PC-9 (cell line): ENCODE data around the gene SFT2D1. TPM values are rescaled to one million over a fixed set of nuclear protein-coding genes. Genes with fewer than 3 reads are reported as not detected.

Experiments
- BruUV-seq: library from RNA; stranded (reverse); fragments of 400-500 nt; replicated peaks from 2 replicates; lab custom pipeline; 2021; lab: Mats Ljungman, UMichigan
- CTCF ChIA-PET: fragments of 300-600 bp; sonication (Branson Sonifier 250); formaldehyde crosslinking; loops from one replicate; lab custom pipeline; 2022; ENCODE audit warnings: antibody characterized with exemption; lab: Charles Lee
- POLR2A ChIA-PET: fragments of 300-600 bp; sonication (Branson Sonifier 250); formaldehyde crosslinking; loops from one replicate; lab custom pipeline; 2022; ENCODE audit warnings: antibody characterized with exemption; ENCODE audit not compliant: unreplicated experiment; lab: Charles Lee
- DNase-seq, 2 experiments: peaks; one replicate each; pipeline versions ENCODE4 v3.0.0 to v3.0.0-alpha.2; 2015 to 2022; ENCODE audit warnings: mixed read lengths in 1 of 2
- H2AFZ ChIP-seq: fragments of 200-600 bp; sonication (generic); 2 replicates; pipeline ENCODE4 v1.8.1; 2017; ENCODE audit warnings: antibody characterized with exemption
- H3F3A ChIP-seq: fragments of 200-600 bp; sonication (generic); 2 replicates; pipeline ENCODE4 v1.8.1; 2017; ENCODE audit warnings: antibody characterized with exemption, mild to moderate bottlenecking, low read depth; ENCODE audit not compliant: insufficient read depth
- H3K27ac ChIP-seq: fragments of 200-600 bp; sonication (generic); 2 replicates; pipeline ENCODE4 v1.6.1; 2016; ENCODE audit warnings: mixed run types
- H3K27me3 ChIP-seq: fragments of 200-600 bp; sonication (generic); 2 replicates; pipeline ENCODE4 v1.6.1; 2016; ENCODE audit warnings: low read depth, mixed run types; ENCODE audit not compliant: insufficient read depth
- H3K36me3 ChIP-seq: fragments of 200-600 bp; sonication (generic); 2 replicates; pipeline ENCODE4 v1.6.1; 2016; ENCODE audit warnings: low read depth, mixed run types
- H3K4me1 ChIP-seq: fragments of 200-600 bp; sonication (generic); replicated peaks from 2 replicates; pipeline ENCODE4 v1.6.1; 2016; ENCODE audit warnings: mixed run types; ENCODE audit not compliant: insufficient read depth
- H3K4me2 ChIP-seq: fragments of 200-600 bp; sonication (generic); 2 replicates; pipeline ENCODE4 v1.6.1; 2017; ENCODE audit warnings: mixed run types
- H3K4me3 ChIP-seq: fragments of 200-600 bp; sonication (generic); 2 replicates; pipeline ENCODE4 v1.6.1; 2016; ENCODE audit warnings: mixed run types
- H3K79me2 ChIP-seq: fragments of 200-600 bp; sonication (generic); 2 replicates; pipeline ENCODE4 v1.6.1; 2017; ENCODE audit warnings: low read depth, mixed run types
- H3K9me2 ChIP-seq: fragments of 200-600 bp; sonication (generic); 2 replicates; pipeline ENCODE4 v1.8.1; 2017; ENCODE audit warnings: mild to moderate bottlenecking; ENCODE audit not compliant: insufficient read depth
- H3K9me3 ChIP-seq: fragments of 200-600 bp; sonication (generic); 2 replicates; pipeline ENCODE4 v1.8.1; 2016; ENCODE audit warnings: low read depth; ENCODE audit not compliant: insufficient read depth
- H4K20me1 ChIP-seq: fragments of 200-600 bp; sonication (generic); 2 replicates; pipeline ENCODE4 v1.8.1; 2017; ENCODE audit not compliant: insufficient read depth
- EZH2 ChIP-seq: fragments of 200-600 bp; sonication (generic); IDR thresholded peaks from 2 replicates; pipeline ENCODE4 v1.8.0; 2017; ENCODE audit warnings: antibody characterized with exemption, low read depth
- intact Hi-C: fragments of 100-400 bp; cut with micrococcal nuclease; formaldehyde crosslinking; loops from one replicate; pipeline ENCODE4 v1.10.0; 2022; ENCODE audit not compliant: unreplicated experiment
- total RNA-seq: library from RNA; stranded (reverse); gene quantifications from 2 replicates; pipeline ENCODE4 v1.2.3, GENCODE V29; 2021
- TF ChIP-seq, protein P1 (sequence below): fragments of 200-600 bp; sonication (generic); conservative IDR thresholded peaks from 2 replicates; pipeline ENCODE4 v1.6.1; 2017; ENCODE audit warnings: mixed run types, antibody characterized with exemption, mild to moderate bottlenecking, moderate library complexity

Gene SFT2D1
- total RNA-seq, 1 experiment from 2014 or later, result 39.9 TPM

DNA sequence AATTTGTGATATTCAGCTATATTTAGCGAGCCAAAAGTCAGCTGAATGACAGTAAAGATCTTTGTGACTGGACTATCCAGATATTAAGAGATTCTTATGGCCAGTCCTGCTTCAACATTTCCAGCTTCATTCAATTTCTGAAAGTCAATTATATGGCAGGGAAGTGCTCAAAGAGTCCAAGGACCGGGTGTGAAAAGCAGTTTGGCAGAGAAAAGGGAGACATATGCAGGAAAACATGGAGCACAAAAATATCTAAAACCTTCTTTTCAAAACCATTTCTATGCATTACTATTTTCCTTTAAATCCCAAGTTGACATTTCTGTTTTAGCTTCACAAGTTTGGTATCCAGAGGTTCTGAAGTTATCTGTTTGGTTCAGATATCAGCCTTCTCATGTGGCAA is 35.4 kb upstream of the SFT2D1 start:
- Histone ChIP-seq H3K27ac (no peak overlapping the region), H3K79me2 (no peaks in the 10 kb centered on the region), H3K4me3 (no peak overlapping the region), H2AFZ (no peak overlapping the region), H3K9me2 (no peaks in the 10 kb centered on the region), H3K4me1 (0 out of 2 replicates have a peak, but pooled peaks cover 5% of the 10 kb centered on the region), H3F3A (no peaks in the 10 kb centered on the region), H3K9me3 (no peaks in the 10 kb centered on the region), H3K27me3 (no peaks in the 10 kb centered on the region), H3K4me2 (no peak overlapping the region), H4K20me1 (no peaks in the 10 kb centered on the region), H3K36me3 (no peaks in the 10 kb centered on the region)
- no TSS peak for BruUV-seq
- intact Hi-C loops, result no loop called here
- TF ChIP-seq EZH2, result no peak
- TF ChIP-seq, protein P1, sequence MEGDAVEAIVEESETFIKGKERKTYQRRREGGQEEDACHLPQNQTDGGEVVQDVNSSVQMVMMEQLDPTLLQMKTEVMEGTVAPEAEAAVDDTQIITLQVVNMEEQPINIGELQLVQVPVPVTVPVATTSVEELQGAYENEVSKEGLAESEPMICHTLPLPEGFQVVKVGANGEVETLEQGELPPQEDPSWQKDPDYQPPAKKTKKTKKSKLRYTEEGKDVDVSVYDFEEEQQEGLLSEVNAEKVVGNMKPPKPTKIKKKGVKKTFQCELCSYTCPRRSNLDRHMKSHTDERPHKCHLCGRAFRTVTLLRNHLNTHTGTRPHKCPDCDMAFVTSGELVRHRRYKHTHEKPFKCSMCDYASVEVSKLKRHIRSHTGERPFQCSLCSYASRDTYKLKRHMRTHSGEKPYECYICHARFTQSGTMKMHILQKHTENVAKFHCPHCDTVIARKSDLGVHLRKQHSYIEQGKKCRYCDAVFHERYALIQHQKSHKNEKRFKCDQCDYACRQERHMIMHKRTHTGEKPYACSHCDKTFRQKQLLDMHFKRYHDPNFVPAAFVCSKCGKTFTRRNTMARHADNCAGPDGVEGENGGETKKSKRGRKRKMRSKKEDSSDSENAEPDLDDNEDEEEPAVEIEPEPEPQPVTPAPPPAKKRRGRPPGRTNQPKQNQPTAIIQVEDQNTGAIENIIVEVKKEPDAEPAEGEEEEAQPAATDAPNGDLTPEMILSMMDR, result no peak
- ChIA-PET CTCF (no interaction called here), POLR2A (no interaction called here)
- DNase-seq, result no peak

DNA sequence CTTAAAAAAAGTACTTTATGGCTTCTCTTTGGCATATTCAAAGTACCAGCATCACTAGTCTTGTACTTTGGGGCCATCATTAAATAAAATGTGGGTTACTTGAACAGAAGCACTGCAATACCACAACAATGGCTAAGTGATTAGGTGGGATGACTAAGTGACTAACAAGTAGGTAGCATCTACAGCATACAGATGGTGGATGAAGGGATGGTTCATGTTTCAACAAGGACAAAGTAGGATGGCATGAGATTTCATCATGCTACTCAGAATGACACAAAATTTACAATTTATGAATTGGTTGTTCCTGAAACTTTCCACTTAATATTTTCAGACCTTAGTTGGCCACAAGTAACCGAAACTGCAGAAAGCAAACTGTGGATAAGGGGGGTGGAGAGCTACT is 32.7 kb upstream of the SFT2D1 start:
- Histone ChIP-seq H3K4me3 (no peak overlapping the region), H3F3A (no peaks in the 10 kb centered on the region), H3K79me2 (no peaks in the 10 kb centered on the region), H3K4me1 (no peaks in the 10 kb centered on the region), H3K4me2 (no peak overlapping the region), H3K36me3 (no peaks in the 10 kb centered on the region), H3K9me2 (no peaks in the 10 kb centered on the region), H2AFZ (no peak overlapping the region), H3K27me3 (no peaks in the 10 kb centered on the region), H3K27ac (no peak overlapping the region), H4K20me1 (no peaks in the 10 kb centered on the region), H3K9me3 (no peaks in the 10 kb centered on the region)
- intact Hi-C loops, result no loop called here
- ChIA-PET CTCF (no interaction called here), POLR2A (no interaction called here)
- DNase-seq, result no peak
- no TSS peak for BruUV-seq
- TF ChIP-seq, protein P1, result no peak
- no peak for TF ChIP-seq EZH2

DNA sequence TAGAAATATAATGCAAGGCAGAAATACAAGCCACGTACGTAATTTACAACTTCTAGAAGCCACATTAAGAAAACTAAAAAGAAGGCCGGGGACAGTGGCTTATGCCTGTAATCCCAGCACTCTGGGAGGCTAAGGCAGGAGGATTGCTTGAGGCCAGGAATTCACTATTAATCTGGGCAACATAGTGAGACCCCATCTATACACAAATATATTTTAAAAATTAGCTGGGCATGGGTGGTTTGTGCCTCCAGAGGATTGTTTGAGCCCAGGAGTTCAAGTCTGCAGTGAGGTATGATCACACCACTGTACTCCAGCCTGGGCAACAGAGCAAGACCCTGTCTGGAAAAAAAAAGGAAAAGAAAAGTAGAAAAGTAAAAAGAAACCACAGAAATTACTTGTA is 28.1 kb upstream of the SFT2D1 start:
- H3K4me3 ChIP-seq, result no peak overlapping the region
- no peak overlapping the region for H2AFZ ChIP-seq
- intact Hi-C loops, result no loop called here
- no peaks in the 10 kb centered on the region for H3F3A ChIP-seq
- POLR2A ChIA-PET, result no interaction called here
- H3K9me2 ChIP-seq, result no peaks in the 10 kb centered on the region
- no peaks in the 10 kb centered on the region for H3K27me3 ChIP-seq
- H3K9me3 ChIP-seq, result no peaks in the 10 kb centered on the region
- H3K4me2 ChIP-seq, result no peak overlapping the region
- no peaks in the 10 kb centered on the region for H4K20me1 ChIP-seq
- no peaks in the 10 kb centered on the region for H3K4me1 ChIP-seq
- H3K27ac ChIP-seq, result no peak overlapping the region
- no peak for DNase-seq
- no peaks in the 10 kb centered on the region for H3K36me3 ChIP-seq
- TF ChIP-seq EZH2, result no peak
- TF ChIP-seq, protein P1, result no peak
- no peaks in the 10 kb centered on the region for H3K79me2 ChIP-seq
- no TSS peak for BruUV-seq
- CTCF ChIA-PET, result no interaction called here
